Small intestine (tissue), 7 donors: ENCODE measurements around the gene STAG3. TPM values are rescaled to one million over a fixed set of nuclear protein-coding genes. Genes with fewer than 3 reads are reported as not detected.
"Not testable (repeated sequence)": the region's sequence is repeated elsewhere in the genome, so short reads cannot be mapped to it uniquely, and the experiment has no call there.

Source experiments
- DNase-seq, 2 donors: peaks; one replicate each; pipeline versions ENCODE4 v3.0.0 to v3.0.0-alpha.2; 2013
- FAIRE-seq: peaks from 2 replicates; lab custom pipeline; 2012; peaks lifted over from hg19 to GRCh38; lab: Jason Lieb, UNC
- H3K27ac ChIP-seq, 3 donors: one replicate each; pipeline ENCODE4 v1.5.1; 2013; ENCODE audit warnings: low read length in 2 of 3, mild to moderate bottlenecking in 2 of 3, control low read depth in 1 of 3, inconsistent platforms in 1 of 3, low read depth in 1 of 3, moderate library complexity in 1 of 3
- H3K27me3 ChIP-seq, 3 donors: one replicate each; pipeline ENCODE4 v1.6.1; 2013; ENCODE audit warnings: low read length in 3 of 3, inconsistent platforms in 1 of 3; ENCODE audit not compliant: control insufficient read depth in 3 of 3, insufficient read depth in 3 of 3
- H3K36me3 ChIP-seq, 3 donors: one replicate each; pipeline ENCODE4 v1.6.1; 2013; ENCODE audit warnings: low read length in 3 of 3, inconsistent platforms in 1 of 3, low read depth in 1 of 3, mild to moderate bottlenecking in 1 of 3, moderate library complexity in 1 of 3; ENCODE audit not compliant: control insufficient read depth in 3 of 3, insufficient read depth in 2 of 3
- H3K4me1 ChIP-seq, 3 donors: one replicate each; pipeline ENCODE4 v1.6.1; 2013; ENCODE audit warnings: low read length in 2 of 3, inconsistent platforms in 1 of 3, low read depth in 1 of 3, mild to moderate bottlenecking in 1 of 3, moderate library complexity in 1 of 3; ENCODE audit not compliant: control insufficient read depth in 3 of 3, insufficient read depth in 2 of 3
- H3K4me3 ChIP-seq, 3 donors: one replicate each; pipeline ENCODE4 v1.5.1; 2013; ENCODE audit warnings: low read length in 3 of 3, control low read depth in 1 of 3, inconsistent platforms in 1 of 3, low read depth in 1 of 3, mild to moderate bottlenecking in 1 of 3, moderate library complexity in 1 of 3
- H3K9me3 ChIP-seq, 2 donors: one replicate each; pipeline ENCODE4 v1.6.1; 2013; ENCODE audit warnings: low read depth in 1 of 2, low read length in 1 of 2; ENCODE audit not compliant: control insufficient read depth in 2 of 2, insufficient read depth in 1 of 2
- WGBS, 3 donors: extraction: QIAGEN DNeasy Blood & Tissue Kit; methylation state at CpG; one replicate each; pipeline ENCODE4 v1.1.7; 2013; 5-methylcytosine and 5-hydroxymethylcytosine counted together
- polyA plus RNA-seq, 4 donors: library from polyadenylated mRNA; stranded (reverse) in 3 of 4; unstranded in 1 of 4; fragments of 200-250 nt in 3 of 4; fragments of 120-200 nt in 1 of 4; gene quantifications; one replicate each; pipeline versions ENCODE4 v1.2.1 to v1.2.3, GENCODE V29; 2013
- donor health status: healthy with polysubstance abuse.
- donor health status: control.
- donor health status: control.
- donor health status: Bipolar disorder and iron deficiency.
- donor health status: healthy.

The STAG3 gene
- polyA plus RNA-seq, 4 donors: 0.81 to 9.6 (median 3.6) TPM; not detected in 1

DNA sequence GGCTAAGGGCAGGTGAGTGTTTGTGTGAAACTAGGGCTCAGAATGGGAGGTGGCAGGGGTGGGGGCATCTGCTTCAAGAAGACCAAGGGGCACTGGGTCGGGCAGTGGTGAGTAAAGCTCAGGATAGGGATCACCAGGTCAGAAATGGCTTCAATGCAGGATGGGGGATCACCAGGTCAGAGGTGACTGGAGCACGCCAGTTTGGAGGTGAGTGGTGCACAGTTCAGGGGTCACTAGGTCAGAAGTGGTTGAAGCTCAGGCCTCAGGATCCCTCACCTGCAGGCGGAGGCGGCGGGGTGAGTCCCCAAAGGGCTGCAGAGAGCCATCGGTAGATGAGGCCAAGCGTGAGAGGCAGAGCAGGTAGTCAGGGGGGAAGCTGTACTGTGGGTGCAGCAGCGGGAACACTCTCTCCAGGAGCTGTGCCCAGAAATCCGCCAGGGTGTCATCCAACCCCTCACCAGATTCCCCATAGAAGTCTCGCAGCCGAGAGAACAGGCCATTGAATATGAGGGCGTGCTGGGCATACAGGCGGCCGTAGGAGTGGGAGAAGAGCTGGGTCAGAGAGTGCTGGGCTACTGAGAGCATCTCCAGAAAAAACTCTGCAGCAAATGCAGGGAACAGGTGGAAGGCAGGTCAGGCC lies 2.3 kb upstream of the STAG3 start:
- DNase-seq (no peak), FAIRE-seq (no peak)
- Histone ChIP-seq H3K27me3 (peaks cover 0 to 37% (median 0%) of the 10 kb centered on the region in 3 donors), H3K36me3 (no peaks in the 10 kb centered on the region), H3K4me3 (no peak overlapping the region), H3K4me1 (peaks cover 0 to 7% (median 4%) of the 10 kb centered on the region in 3 donors), H3K27ac (no peak overlapping the region), H3K9me3 (peaks cover 0 to 7% of the 10 kb centered on the region in 2 donors)
- WGBS, 3 donors: 92 to 94% (median 94%) methylated on average over 13 to 14 of the region's 14 CpGs

DNA sequence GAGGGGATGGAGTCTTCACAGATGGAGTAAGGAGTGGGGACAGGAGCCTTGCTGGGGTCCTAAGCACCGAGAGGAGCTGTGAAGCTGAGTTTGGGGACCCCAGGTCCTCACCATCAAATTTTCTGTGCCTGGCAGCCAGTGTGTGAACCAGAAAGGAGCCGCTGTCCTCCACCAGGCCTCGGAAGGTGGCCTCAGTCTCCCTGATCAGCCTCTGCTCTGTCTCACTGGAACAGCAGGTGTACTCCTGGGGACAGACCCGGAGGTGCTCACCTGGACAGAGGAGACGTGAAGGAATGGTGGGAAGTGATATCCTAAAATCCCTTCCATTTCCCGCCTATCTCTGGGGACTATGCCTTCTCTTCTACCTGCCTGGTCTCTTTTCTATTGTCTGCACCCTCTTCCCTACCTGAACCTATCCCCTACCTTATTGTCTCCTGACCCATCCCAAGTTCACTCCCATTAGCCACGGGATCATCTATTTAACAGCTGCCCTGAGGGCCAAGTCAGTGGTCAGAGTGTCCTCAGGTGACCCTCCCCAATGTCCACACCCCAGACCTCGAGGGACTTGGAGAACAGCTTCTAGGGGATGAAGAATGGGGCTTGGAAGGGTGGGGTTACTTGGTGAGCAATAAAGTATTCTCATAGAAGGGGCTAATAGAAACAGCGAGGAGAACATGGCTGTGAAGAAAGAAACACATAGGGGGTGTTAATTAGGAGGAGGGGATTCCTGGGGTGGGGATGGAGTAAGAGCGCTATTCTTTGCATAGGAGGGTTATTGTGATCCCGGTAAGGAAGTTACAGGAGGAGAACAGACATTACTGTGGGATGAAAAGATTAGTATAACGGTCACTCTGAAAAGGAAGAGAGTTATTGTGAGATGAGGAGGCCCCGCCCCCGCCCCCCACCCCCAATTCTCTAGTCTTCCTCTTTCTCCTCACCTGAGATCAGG lies 1.3 kb upstream of the STAG3 start:
- peaks cover 0 to 7% of the 10 kb centered on the region in 2 donors for H3K9me3 ChIP-seq
- peaks cover 0 to 29% (median 0%) of the 10 kb centered on the region in 3 donors for H3K27me3 ChIP-seq
- no peak overlapping the region for H3K27ac ChIP-seq
- FAIRE-seq (no peak), DNase-seq (no peak)
- 48 to 50% (median 49%) methylated on average over 13 to 14 of the region's 14 CpGs for WGBS, 3 donors
- peaks cover 0 to 7% (median 0%) of the 10 kb centered on the region in 3 donors for H3K4me1 ChIP-seq
- H3K36me3 ChIP-seq: no peaks in the 10 kb centered on the region
- H3K4me3 ChIP-seq: peak overlapping the region; percentile 22 to 56 (median 43)

DNA sequence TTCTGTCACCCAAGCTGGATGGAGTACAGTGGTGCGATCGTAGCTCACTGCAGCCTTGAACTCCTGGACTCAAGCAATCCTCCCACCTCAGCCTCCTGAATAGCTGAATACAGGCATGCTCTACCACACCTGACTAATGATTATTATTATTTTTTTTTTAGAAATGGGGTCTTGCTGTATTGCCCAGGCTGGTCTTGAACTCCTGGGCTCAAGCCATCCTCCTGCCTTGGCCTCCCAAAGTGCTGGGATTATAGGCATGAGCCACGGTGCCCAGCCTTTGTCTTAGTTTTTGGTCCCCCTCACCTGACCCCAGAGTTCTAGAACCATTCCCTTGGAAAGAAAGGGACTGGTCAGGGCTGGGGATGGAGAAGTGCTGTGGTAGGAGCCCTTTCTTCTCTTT lies 2.4 kb downstream of the STAG3 start:
- not testable (repeated sequence) for FAIRE-seq, H3K4me3 ChIP-seq, DNase-seq, H3K4me1 ChIP-seq, H3K36me3 ChIP-seq, H3K27ac ChIP-seq, H3K9me3 ChIP-seq
- WGBS, 3 donors: 86 to 92% (median 89%) methylated on average over 3 of the region's 3 CpGs
- H3K27me3 ChIP-seq: peaks cover 0 to 22% (median 0%) of the 10 kb centered on the region in 3 donors

DNA sequence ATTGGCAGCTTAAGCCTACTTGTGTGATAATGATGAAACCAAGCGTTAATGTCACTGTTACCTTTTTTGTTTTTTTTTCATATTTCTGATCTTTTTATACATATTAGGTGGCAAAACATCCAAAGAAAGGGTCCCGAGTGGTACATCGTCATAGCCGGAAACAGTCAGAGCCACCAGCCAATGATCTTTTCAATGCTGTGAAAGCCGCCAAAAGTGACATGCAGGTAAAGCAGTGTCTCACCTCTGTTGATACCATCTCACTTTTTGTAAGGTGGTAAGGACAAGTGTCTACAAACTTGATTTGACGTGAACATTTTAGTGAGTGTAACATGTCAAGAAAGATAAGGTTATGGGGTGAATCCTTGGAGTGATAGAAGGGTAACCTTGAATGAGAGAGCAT lies 4.9 kb downstream of the STAG3 start:
- not testable (repeated sequence) for H3K27ac ChIP-seq, DNase-seq, H3K36me3 ChIP-seq, H3K4me3 ChIP-seq, H3K4me1 ChIP-seq, H3K9me3 ChIP-seq, FAIRE-seq
- H3K27me3 ChIP-seq: peaks cover 0 to 14% (median 0%) of the 10 kb centered on the region in 3 donors
- WGBS, 3 donors: 79 to 81% (median 79%) methylated on average over 6 of the region's 6 CpGs

DNA sequence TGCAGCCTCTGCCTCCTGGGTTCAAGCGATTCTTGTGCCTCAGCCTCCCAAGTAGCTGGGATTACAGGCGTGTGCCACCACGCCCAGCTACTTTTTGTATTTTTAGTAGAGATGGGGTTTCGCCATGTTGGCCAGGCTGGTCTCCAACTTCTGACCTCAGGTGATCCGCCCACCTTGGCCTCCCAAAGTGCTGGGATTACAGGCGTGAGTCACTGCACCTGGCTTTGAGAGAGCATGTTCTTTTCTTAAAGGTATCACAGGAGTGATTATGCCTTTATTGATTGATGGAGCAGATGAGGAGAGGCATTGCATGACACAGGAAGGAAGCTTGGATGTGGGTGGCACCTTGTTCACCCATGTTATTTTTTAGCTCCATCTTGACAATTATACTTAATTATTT lies 5.4 kb downstream of the STAG3 start:
- H3K9me3 ChIP-seq, DNase-seq, H3K4me1 ChIP-seq, H3K4me3 ChIP-seq, H3K36me3 ChIP-seq, H3K27ac ChIP-seq, H3K27me3 ChIP-seq, FAIRE-seq: not testable (repeated sequence)
- WGBS, 3 donors: 62 to 84% (median 73%) methylated on average over 6 of the region's 6 CpGs

DNA sequence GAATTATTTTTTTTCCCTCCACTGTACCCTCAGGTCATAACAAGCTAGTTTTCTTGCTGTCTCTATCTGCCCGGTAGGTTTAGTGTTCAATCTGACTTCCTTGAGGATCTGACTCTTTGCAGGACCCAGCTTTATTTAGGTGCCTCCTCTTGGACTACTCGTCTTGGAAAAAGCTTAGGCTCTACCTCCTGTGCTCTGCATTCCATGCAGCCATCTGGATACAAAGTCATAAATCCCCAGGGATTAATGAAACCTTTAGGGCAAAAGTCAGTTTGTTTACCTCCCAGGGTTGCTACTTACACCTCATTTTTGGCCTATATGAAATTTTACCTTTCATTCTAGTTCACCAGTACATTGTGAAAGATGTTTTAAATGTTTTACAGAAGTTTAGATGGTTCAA lies 8.0 kb downstream of the STAG3 start:
- FAIRE-seq (no peak), DNase-seq (no peak)
- Histone ChIP-seq H3K4me1 (no peaks in the 10 kb centered on the region), H3K27ac (no peak overlapping the region), H3K27me3 (no peaks in the 10 kb centered on the region), H3K9me3 (no peaks in the 10 kb centered on the region), H3K4me3 (no peak overlapping the region), H3K36me3 (no peaks in the 10 kb centered on the region)
- 31 to 52% (median 44%) methylated on average over 2 of the region's 2 CpGs for WGBS, 3 donors

DNA sequence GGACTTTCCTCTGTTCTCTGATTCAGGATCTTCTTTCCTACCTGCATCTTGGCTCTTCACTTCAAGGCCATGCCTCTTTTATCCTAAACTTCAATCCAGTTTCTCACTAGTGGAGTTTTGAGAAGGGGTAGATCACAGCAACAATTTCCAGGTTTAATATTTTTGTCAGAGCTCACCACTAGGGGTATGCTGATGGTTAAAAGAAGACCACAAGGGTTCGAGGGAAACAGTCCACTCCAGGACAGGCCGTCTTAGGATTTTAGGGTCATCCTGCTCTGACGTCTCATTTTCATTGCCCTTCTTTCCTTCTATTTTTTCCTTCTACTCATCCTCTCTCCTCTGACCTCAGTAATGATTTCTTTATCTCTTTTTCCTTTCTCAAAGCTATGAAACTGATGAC lies 11.3 kb downstream of the STAG3 start:
- no peak overlapping the region for H3K27ac ChIP-seq
- H3K4me1 ChIP-seq: no peaks in the 10 kb centered on the region
- H3K27me3 ChIP-seq: no peaks in the 10 kb centered on the region
- DNase-seq (no peak), FAIRE-seq (no peak)
- no peaks in the 10 kb centered on the region for H3K9me3 ChIP-seq
- no peak overlapping the region for H3K4me3 ChIP-seq
- WGBS, 3 donors: 71 to 81% (median 79%) methylated on average over 3 of the region's 3 CpGs
- no peaks in the 10 kb centered on the region for H3K36me3 ChIP-seq

- Histone ChIP-seq H3K36me3 (no peaks in the 10 kb centered on the region), H3K4me1 (no peaks in the 10 kb centered on the region), H3K9me3 (no peaks in the 10 kb centered on the region), H3K27me3 (no peaks in the 10 kb centered on the region), H3K27ac (no peak overlapping the region), H3K4me3 (no peak overlapping the region)
- DNase-seq (peak; percentile 35 to 45), FAIRE-seq (no peak)
- WGBS, 3 donors: 48 to 51% (median 49%) methylated on average over 4 of the region's 4 CpGs
Measured at GRCh38 chr7:100190048-100190711, 12.5 kb downstream of the STAG3 start.
